HepG2 (cell line): ENCODE data around the gene NIFK. TPM values are rescaled to one million over a fixed set of nuclear protein-coding genes. Genes with fewer than 3 reads are reported as not detected.

ENCODE experiments used
- BRF2 ChIP-seq: sonication (generic); formaldehyde crosslinking; IDR thresholded peaks from 2 replicates; pipeline ENCODE4 v1.8.1; 2022; ENCODE audit warnings: mild to moderate bottlenecking, missing genetic modification reagents
- HDAC6 ChIP-seq: fragments of 200-600 bp; sonication (generic); IDR thresholded peaks from 2 replicates; pipeline ENCODE4 v1.7.0; 2017; ENCODE audit warnings: mild to moderate bottlenecking, antibody characterized with exemption, low read length, low read depth
- MLLT10 ChIP-seq: sonication (generic); formaldehyde crosslinking; IDR thresholded peaks from 2 replicates; pipeline ENCODE4 v1.4.0; 2020; ENCODE audit warnings: missing genetic modification reagents
- PAX8 ChIP-seq: sonication (generic); formaldehyde crosslinking; IDR thresholded peaks from 2 replicates; pipeline ENCODE4 v1.8.0; 2022; ENCODE audit warnings: mild to moderate bottlenecking, missing genetic modification reagents, borderline replicate concordance
- SNAI1 ChIP-seq: sonication (generic); formaldehyde crosslinking; IDR thresholded peaks from 2 replicates; pipeline ENCODE4 v1.5.0; 2020; ENCODE audit warnings: mild to moderate bottlenecking, missing genetic modification reagents, borderline replicate concordance
- SNAPC2 ChIP-seq: sonication (generic); formaldehyde crosslinking; IDR thresholded peaks from 2 replicates; pipeline ENCODE4 v1.8.1; 2022; ENCODE audit warnings: mild to moderate bottlenecking, missing genetic modification reagents
- ZKSCAN1 ChIP-seq: fragments of 150-350 bp; IDR thresholded peaks from 2 replicates; pipeline ENCODE4 v1.6.1; 2014; ENCODE audit warnings: low read length
- ZNF232 ChIP-seq: sonication (generic); formaldehyde crosslinking; IDR thresholded peaks from 2 replicates; pipeline ENCODE4 v1.4.0; 2020; ENCODE audit warnings: missing genetic modification reagents, borderline replicate concordance
- ZNF451 ChIP-seq: sonication (generic); formaldehyde crosslinking; IDR thresholded peaks from 2 replicates; pipeline ENCODE4 v1.5.0; 2020; ENCODE audit warnings: mild to moderate bottlenecking, missing genetic modification reagents
- ZNF512B ChIP-seq: sonication (generic); formaldehyde crosslinking; IDR thresholded peaks from 2 replicates; pipeline ENCODE4 v1.5.1; 2020; ENCODE audit warnings: missing genetic modification reagents, mild to moderate bottlenecking, borderline replicate concordance
- ZNF530 ChIP-seq: sonication (generic); formaldehyde crosslinking; IDR thresholded peaks from 2 replicates; pipeline ENCODE4 v1.5.0; 2020; ENCODE audit warnings: low read depth, mild to moderate bottlenecking, missing genetic modification reagents
- ZNF605 ChIP-seq: sonication (generic); formaldehyde crosslinking; IDR thresholded peaks from 2 replicates; pipeline ENCODE4 v1.8.0; 2022; ENCODE audit warnings: mild to moderate bottlenecking, missing genetic modification reagents
- ZNF670 ChIP-seq: sonication (generic); formaldehyde crosslinking; IDR thresholded peaks from 2 replicates; pipeline ENCODE4 v1.8.0; 2022; ENCODE audit warnings: mild to moderate bottlenecking, missing genetic modification reagents, borderline replicate concordance
- ZNF678 ChIP-seq: sonication (generic); formaldehyde crosslinking; IDR thresholded peaks from 2 replicates; pipeline ENCODE4 v1.4.0; 2020; ENCODE audit warnings: mild to moderate bottlenecking, missing genetic modification reagents
- ZNF7 ChIP-seq: IDR thresholded peaks from 2 replicates; pipeline ENCODE4 v1.6.1; 2016; ENCODE audit warnings: missing biosample characterization, missing genetic modification reagents
- ZNF83 ChIP-seq: sonication (generic); formaldehyde crosslinking; IDR thresholded peaks from 2 replicates; pipeline ENCODE4 v1.4.0; 2020; ENCODE audit warnings: missing genetic modification reagents, mild to moderate bottlenecking, borderline replicate concordance
- polyA plus RNA-seq, 8 experiments: library from polyadenylated mRNA; depleted of rRNA in 3 of 8; stranded (reverse) in 7 of 8; unstranded in 1 of 8; fragments of >200 nt; fragmentation: Illumina TruSeq in 4 of 8; extraction: Trizol in 4 of 8; gene quantifications; 2 replicates each; pipeline versions ENCODE4 v1.2.1 to v1.2.3, GENCODE V29; 2011 to 2016; ENCODE audit warnings: low read depth in 4 of 8, missing spikeins in 1 of 8, mixed read lengths in 1 of 8; ENCODE audit not compliant: insufficient read depth in 1 of 8
- total RNA-seq, 5 experiments: library from RNA; depleted of rRNA; stranded (reverse); fragments of >200 nt; fragmentation: Illumina TruSeq; extraction: Trizol; gene quantifications; 2 replicates each; pipeline ENCODE4 v1.2.3, GENCODE V29; 2016; ENCODE audit warnings: low read depth in 1 of 5
- TF ChIP-seq, protein P1 (sequence below), 2 experiments: fragments of 450-650 bp in 1 of 2; sonication (generic) in 1 of 2; formaldehyde crosslinking in 1 of 2; IDR thresholded peaks; 2 replicates each; pipeline versions ENCODE4 v1.6.1 to v1.8.0; 2016 to 2022; ENCODE audit warnings: antibody characterized with exemption in 1 of 2, mild to moderate bottlenecking in 1 of 2, missing genetic modification reagents in 1 of 2

Gene NIFK
- total and polyA plus RNA-seq, 2 of the 13 experiments (the other 11 are each of a cell fraction or from before 2014, with no cell fraction given), result 19.6 to 105 TPM

DNA sequence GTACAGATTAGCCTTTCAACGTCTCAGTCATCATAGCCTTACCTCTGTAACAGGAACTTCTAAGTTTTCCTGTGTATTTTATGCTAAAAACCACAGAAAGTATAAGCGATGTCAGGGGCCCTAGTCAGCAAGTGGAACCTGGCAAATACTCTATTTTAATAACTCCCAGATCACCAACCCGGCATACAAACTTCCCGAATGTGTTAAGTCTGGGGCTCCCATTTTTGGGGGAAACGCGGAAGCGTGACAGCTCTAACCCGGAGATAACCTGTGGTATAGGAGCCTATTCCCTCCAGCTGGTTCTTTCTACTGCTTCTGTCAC, 574 bp downstream of the NIFK start (continued):
- TF ChIP-seq, protein P1, sequence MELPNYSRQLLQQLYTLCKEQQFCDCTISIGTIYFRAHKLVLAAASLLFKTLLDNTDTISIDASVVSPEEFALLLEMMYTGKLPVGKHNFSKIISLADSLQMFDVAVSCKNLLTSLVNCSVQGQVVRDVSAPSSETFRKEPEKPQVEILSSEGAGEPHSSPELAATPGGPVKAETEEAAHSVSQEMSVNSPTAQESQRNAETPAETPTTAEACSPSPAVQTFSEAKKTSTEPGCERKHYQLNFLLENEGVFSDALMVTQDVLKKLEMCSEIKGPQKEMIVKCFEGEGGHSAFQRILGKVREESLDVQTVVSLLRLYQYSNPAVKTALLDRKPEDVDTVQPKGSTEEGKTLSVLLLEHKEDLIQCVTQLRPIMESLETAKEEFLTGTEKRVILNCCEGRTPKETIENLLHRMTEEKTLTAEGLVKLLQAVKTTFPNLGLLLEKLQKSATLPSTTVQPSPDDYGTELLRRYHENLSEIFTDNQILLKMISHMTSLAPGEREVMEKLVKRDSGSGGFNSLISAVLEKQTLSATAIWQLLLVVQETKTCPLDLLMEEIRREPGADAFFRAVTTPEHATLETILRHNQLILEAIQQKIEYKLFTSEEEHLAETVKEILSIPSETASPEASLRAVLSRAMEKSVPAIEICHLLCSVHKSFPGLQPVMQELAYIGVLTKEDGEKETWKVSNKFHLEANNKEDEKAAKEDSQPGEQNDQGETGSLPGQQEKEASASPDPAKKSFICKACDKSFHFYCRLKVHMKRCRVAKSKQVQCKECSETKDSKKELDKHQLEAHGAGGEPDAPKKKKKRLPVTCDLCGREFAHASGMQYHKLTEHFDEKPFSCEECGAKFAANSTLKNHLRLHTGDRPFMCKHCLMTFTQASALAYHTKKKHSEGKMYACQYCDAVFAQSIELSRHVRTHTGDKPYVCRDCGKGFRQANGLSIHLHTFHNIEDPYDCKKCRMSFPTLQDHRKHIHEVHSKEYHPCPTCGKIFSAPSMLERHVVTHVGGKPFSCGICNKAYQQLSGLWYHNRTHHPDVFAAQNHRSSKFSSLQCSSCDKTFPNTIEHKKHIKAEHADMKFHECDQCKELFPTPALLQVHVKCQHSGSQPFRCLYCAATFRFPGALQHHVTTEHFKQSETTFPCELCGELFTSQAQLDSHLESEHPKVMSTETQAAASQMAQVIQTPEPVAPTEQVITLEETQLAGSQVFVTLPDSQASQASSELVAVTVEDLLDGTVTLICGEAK (IDR thresholded peaks at IDR 0.05), result no peak
- TF ChIP-seq, protein P1 (CRISPR knock-in tag; IDR thresholded peaks at IDR 0.05), result no peak
- TF ChIP-seq ZNF232 (CRISPR knock-in tag) (no peak), ZNF605 (CRISPR knock-in tag) (peak; percentile 71; the same call in 1 of the 2 replicates), ZNF678 (no peak), ZNF7 (no peak), ZNF670 (no peak), BRF2 (CRISPR knock-in tag) (no peak), SNAPC2 (CRISPR knock-in tag) (no peak), PAX8 (CRISPR knock-in tag) (0 out of 2 replicates have a peak, but pooled peaks have one; percentile 12), SNAI1 (CRISPR knock-in tag) (no peak), HDAC6 (no peak), ZNF83 (CRISPR knock-in tag) (no peak), ZNF451 (CRISPR knock-in tag) (no peak), ZKSCAN1 (no peak), ZNF530 (CRISPR knock-in tag) (no peak), ZNF512B (CRISPR knock-in tag) (no peak), MLLT10 (no peak)
